ENCODE data around the gene IL17REL. TPM values are rescaled to one million over a fixed set of nuclear protein-coding genes. Genes with fewer than 3 reads are reported as not detected.
A peak's percentile ranks its signal among the peaks of the same experiment; 100 is the strongest.

Gene IL17REL
- total and polyA plus RNA-seq, 2 of the 13 experiments (the other 11 are each of a cell fraction or from before 2014, with no cell fraction given), result not detected

DNA sequence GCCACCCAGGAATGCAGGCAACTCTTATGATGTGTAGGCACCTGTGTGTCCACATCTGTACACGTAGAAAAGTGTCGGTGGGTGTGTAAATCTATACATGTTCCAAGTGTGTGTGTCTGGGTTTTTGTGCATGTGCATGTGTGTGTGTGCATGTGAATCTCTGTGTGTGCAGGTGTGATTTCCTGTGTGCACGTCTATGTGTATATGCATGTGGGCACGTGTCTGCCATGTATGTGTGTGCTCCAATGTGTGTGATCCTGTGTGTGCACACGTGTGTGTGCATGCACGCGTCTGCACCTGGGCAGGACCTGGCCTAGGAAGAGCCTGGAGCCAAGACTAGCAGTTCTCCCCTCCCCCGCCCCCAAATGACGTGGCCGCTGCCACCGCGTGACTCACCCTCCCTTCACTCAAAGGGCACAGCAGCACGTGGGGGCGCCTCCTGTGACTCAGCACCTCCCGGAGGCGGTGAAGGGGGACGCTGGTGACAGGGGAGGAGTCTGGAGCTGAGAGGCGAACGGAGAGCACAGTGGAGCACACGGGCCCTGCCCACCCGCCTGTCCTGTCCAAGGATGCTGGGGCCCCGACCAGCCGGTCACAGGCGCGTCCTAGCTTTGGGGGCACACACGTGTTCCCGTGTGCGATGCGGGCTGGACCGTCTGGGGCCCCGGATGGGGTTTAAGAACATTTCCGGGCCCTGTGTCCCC, 41.9 kb downstream of the IL17REL start (continued):
- TF ChIP-seq ZGPAT (CRISPR knock-in tag; IDR thresholded peaks at IDR 0.05) (peak; percentile 97), ZNF329 (CRISPR knock-in tag; IDR thresholded peaks at IDR 0.05; ENCODE audit: low read depth) (no peak), SMC3 (IDR thresholded peaks at IDR 0.05; ENCODE audit: low read length) (no peak), ZNF562 (CRISPR knock-in tag; IDR thresholded peaks at IDR 0.05; ENCODE audit: borderline replicate concordance) (no peak; the same call in 1 of the 2 replicates), ZNF841 (CRISPR knock-in tag; IDR thresholded peaks at IDR 0.05; ENCODE audit: borderline replicate concordance) (no peak), ZNF746 (CRISPR knock-in tag; IDR thresholded peaks at IDR 0.05) (peak; percentile 95), ZNF737 (CRISPR knock-in tag; IDR thresholded peaks at IDR 0.05; ENCODE audit: borderline replicate concordance) (no peak), ZNF547 (CRISPR knock-in tag; IDR thresholded peaks at IDR 0.05) (peak; percentile 66; the same call in 1 of the 2 replicates), ZNF761 (CRISPR knock-in tag; conservative IDR thresholded peaks at IDR 0.05) (peak; percentile 46; the same call in 1 of the 2 replicates), REPIN1 (CRISPR knock-in tag; IDR thresholded peaks at IDR 0.05; ENCODE audit: borderline replicate concordance, low read depth) (no peak), ZNF644 (CRISPR knock-in tag; IDR thresholded peaks at IDR 0.05; ENCODE audit: low read depth) (no peak), CCDC6 (CRISPR knock-in tag; IDR thresholded peaks at IDR 0.05) (peak; percentile 89), NFE2L2 (IDR thresholded peaks at IDR 0.05; ENCODE audit: low read length) (peak; percentile 93), ZNF674 (CRISPR knock-in tag; IDR thresholded peaks at IDR 0.05; ENCODE audit: low read depth) (no peak), TBP (CRISPR knock-in tag; IDR thresholded peaks at IDR 0.05) (no peak), FOXK1 (CRISPR knock-in tag; IDR thresholded peaks at IDR 0.05; ENCODE audit: borderline replicate concordance, low read depth) (peak; percentile 70; the same call in 1 of the 2 replicates), JUND (CRISPR knock-in tag; IDR thresholded peaks at IDR 0.05) (peak; percentile 98)
- TF ChIP-seq, protein P1, sequence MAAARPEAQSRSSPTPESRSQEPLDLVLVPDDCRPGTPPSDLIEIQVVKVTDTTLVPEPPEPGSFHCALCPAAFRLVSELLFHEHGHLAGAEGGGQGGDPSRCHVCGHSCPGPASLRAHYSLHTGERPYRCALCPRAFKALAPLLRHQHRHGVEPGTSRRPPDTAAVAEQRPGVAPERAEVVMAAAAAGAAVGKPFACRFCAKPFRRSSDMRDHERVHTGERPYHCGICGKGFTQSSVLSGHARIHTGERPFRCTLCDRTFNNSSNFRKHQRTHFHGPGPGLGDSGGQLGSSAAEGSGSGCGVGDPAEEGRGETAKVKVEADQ (CRISPR knock-in tag; IDR thresholded peaks at IDR 0.05; ENCODE audit: borderline replicate concordance), result 0 out of 2 replicates have a peak, but pooled peaks have one; percentile 15
- TF ChIP-seq, protein P2, sequence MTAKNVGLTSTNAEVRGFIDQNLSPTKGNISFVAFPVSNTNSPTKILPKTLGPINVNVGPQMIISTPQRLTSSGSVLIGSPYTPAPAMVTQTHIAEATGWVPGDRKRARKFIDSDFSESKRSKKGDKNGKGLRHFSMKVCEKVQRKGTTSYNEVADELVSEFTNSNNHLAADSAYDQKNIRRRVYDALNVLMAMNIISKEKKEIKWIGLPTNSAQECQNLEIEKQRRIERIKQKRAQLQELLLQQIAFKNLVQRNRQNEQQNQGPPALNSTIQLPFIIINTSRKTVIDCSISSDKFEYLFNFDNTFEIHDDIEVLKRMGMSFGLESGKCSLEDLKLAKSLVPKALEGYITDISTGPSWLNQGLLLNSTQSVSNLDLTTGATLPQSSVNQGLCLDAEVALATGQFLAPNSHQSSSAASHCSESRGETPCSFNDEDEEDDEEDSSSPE (CRISPR knock-in tag; IDR thresholded peaks at IDR 0.05), result peak; percentile 86
- TF ChIP-seq, protein P3, sequence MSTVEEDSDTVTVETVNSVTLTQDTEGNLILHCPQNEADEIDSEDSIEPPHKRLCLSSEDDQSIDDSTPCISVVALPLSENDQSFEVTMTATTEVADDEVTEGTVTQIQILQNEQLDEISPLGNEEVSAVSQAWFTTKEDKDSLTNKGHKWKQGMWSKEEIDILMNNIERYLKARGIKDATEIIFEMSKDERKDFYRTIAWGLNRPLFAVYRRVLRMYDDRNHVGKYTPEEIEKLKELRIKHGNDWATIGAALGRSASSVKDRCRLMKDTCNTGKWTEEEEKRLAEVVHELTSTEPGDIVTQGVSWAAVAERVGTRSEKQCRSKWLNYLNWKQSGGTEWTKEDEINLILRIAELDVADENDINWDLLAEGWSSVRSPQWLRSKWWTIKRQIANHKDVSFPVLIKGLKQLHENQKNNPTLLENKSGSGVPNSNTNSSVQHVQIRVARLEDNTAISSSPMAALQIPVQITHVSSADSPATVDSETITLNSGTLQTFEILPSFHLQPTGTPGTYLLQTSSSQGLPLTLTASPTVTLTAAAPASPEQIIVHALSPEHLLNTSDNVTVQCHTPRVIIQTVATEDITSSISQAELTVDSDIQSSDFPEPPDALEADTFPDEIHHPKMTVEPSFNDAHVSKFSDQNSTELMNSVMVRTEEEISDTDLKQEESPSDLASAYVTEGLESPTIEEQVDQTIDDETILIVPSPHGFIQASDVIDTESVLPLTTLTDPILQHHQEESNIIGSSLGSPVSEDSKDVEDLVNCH (CRISPR knock-in tag; IDR thresholded peaks at IDR 0.05), result no peak
- TF ChIP-seq, protein P4, sequence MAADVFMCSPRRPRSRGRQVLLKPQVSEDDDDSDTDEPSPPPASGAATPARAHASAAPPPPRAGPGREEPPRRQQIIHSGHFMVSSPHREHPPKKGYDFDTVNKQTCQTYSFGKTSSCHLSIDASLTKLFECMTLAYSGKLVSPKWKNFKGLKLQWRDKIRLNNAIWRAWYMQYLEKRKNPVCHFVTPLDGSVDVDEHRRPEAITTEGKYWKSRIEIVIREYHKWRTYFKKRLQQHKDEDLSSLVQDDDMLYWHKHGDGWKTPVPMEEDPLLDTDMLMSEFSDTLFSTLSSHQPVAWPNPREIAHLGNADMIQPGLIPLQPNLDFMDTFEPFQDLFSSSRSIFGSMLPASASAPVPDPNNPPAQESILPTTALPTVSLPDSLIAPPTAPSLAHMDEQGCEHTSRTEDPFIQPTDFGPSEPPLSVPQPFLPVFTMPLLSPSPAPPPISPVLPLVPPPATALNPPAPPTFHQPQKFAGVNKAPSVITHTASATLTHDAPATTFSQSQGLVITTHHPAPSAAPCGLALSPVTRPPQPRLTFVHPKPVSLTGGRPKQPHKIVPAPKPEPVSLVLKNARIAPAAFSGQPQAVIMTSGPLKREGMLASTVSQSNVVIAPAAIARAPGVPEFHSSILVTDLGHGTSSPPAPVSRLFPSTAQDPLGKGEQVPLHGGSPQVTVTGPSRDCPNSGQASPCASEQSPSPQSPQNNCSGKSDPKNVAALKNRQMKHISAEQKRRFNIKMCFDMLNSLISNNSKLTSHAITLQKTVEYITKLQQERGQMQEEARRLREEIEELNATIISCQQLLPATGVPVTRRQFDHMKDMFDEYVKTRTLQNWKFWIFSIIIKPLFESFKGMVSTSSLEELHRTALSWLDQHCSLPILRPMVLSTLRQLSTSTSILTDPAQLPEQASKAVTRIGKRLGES (CRISPR knock-in tag; IDR thresholded peaks at IDR 0.05; ENCODE audit: borderline replicate concordance), result no peak

Measured in HepG2 (cell line).